Effector memory CD8-positive, alpha-beta T cell (primary cell): ENCODE data around the gene SEPTIN5.

Experiments
- ATAC-seq: fragments of 150-1000 bp; cut with Tn5 transposase; replicated peaks from 2 replicates; pipeline ENCODE4 v1.10.0; 2021; ENCODE audit warnings: mild to moderate bottlenecking, moderate library complexity
- DNase-seq, 3 experiments: peaks; one replicate each; pipeline ENCODE4 v3.0.0; 2021
- H3K27ac Mint-ChIP-seq, 2 donors: one replicate each; pipeline ENCODE4 v1.8.0; 2022; ENCODE audit warnings: mild to moderate bottlenecking in 2 of 2, mixed read lengths in 2 of 2, moderate library complexity in 2 of 2
- H3K27me3 Mint-ChIP-seq, 2 donors: one replicate each; pipeline ENCODE4 v1.8.0; 2022; ENCODE audit warnings: mixed read lengths in 2 of 2
- H3K36me3 Mint-ChIP-seq: one replicate; pipeline ENCODE4 v1.8.0; 2022; ENCODE audit warnings: mild to moderate bottlenecking, moderate library complexity, mixed read lengths; ENCODE audit not compliant: insufficient read depth
- H3K4me1 Mint-ChIP-seq, 2 donors: one replicate each; pipeline ENCODE4 v1.8.0; 2022; ENCODE audit warnings: low read depth in 2 of 2, mixed read lengths in 2 of 2
- H3K4me3 Mint-ChIP-seq, 2 donors: one replicate each; pipeline ENCODE4 v1.8.0; 2022; ENCODE audit warnings: mild to moderate bottlenecking in 2 of 2, mixed read lengths in 2 of 2, moderate library complexity in 2 of 2
- H3K9me3 Mint-ChIP-seq, 2 donors: one replicate each; pipeline ENCODE4 v1.8.0; 2022; ENCODE audit warnings: mixed read lengths in 2 of 2

SEPTIN5 gene

DNA sequence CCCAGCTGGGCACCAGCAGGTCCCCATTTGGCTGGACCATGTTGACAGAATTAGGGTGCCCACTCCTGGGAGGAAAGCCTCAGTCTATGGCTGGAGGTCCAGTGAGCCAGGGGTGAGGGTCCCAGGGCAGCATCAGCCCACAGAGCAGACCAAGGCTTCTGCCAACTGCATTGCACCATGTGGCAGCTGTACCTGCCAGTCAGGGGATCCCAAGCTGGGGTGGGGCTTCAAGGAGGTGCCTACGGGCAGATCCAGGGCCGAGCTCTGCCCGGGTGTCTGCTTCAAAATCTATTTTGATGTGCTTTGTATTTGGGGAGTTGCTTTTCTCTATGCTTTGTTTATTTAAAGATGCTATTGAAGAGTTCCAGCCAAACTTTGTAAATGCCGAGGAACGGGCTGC, 19.5 kb downstream of the SEPTIN5 start:
- no peak for DNase-seq
- Mint-ChIP-seq H3K9me3 (no peaks in the 10 kb centered on the region), H3K36me3 (no peaks in the 10 kb centered on the region), H3K4me1 (peaks cover 0 to 2% of the 10 kb centered on the region in 2 donors), H3K4me3 (no peak overlapping the region), H3K27me3 (peaks cover 0 to 19% of the 10 kb centered on the region in 2 donors), H3K27ac (no peak overlapping the region)
- no peak for ATAC-seq

DNA sequence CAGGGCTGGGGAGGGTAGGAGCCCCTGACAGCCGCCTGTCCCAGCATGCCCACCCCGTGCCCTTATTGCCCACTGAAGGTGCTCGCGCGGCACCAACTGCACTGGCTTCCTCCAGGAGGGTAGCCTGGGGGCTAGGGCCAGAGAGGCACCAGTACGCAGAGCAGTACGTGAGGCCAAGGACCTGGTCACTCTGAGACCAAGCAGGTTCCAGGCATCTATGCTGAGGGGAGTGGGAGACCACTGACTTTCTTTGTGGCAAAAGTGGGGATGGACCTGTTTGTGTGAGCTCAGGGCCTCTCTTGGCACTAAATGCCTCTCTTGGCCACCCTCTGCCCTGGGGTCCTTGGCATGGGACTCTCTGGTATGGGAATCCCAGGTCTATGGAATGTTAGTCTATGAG, 19.9 kb downstream of the SEPTIN5 start:
- DNase-seq (no peak), ATAC-seq (no peak)
- peaks cover 0 to 19% of the 10 kb centered on the region in 2 donors for H3K27me3 Mint-ChIP-seq
- H3K9me3 Mint-ChIP-seq: no peaks in the 10 kb centered on the region
- H3K27ac Mint-ChIP-seq: no peak overlapping the region
- H3K36me3 Mint-ChIP-seq: no peaks in the 10 kb centered on the region
- H3K4me1 Mint-ChIP-seq: peaks cover 0 to 2% of the 10 kb centered on the region in 2 donors
- no peak overlapping the region for H3K4me3 Mint-ChIP-seq

DNA sequence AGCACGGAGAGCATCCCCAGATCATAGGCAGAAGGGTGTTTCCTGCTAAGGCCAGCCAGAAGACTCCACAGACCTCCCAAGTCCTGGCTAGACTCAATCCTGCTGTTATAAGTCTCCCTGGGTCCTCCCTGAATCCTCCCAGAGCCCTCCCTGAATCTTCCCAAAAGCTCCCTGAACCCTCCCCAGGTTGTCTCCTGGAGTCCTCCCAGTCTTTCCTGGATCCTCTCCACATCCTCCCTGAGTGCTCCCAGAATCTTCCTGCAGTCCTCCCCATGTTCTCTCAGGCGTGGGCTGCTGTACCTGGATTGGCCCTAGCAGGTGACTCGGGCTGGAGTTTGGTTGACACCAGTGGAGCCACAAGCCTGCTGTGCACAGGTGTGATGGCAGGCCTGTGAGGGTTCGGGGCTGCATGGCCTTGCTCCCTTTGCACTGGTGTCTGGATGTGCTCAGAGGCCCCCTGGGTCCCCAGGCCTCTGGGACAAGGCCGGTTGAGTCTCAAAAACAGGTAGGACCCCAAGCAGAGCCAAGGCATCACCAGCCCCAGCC, 20.6 kb downstream of the SEPTIN5 start:
- Mint-ChIP-seq H3K4me1 (peaks cover 0 to 2% of the 10 kb centered on the region in 2 donors), H3K36me3 (no peaks in the 10 kb centered on the region), H3K4me3 (no peak overlapping the region), H3K9me3 (no peaks in the 10 kb centered on the region), H3K27ac (no peak overlapping the region), H3K27me3 (peaks cover 0 to 22% of the 10 kb centered on the region in 2 donors)
- ATAC-seq (no peak), DNase-seq (no peak)

DNA sequence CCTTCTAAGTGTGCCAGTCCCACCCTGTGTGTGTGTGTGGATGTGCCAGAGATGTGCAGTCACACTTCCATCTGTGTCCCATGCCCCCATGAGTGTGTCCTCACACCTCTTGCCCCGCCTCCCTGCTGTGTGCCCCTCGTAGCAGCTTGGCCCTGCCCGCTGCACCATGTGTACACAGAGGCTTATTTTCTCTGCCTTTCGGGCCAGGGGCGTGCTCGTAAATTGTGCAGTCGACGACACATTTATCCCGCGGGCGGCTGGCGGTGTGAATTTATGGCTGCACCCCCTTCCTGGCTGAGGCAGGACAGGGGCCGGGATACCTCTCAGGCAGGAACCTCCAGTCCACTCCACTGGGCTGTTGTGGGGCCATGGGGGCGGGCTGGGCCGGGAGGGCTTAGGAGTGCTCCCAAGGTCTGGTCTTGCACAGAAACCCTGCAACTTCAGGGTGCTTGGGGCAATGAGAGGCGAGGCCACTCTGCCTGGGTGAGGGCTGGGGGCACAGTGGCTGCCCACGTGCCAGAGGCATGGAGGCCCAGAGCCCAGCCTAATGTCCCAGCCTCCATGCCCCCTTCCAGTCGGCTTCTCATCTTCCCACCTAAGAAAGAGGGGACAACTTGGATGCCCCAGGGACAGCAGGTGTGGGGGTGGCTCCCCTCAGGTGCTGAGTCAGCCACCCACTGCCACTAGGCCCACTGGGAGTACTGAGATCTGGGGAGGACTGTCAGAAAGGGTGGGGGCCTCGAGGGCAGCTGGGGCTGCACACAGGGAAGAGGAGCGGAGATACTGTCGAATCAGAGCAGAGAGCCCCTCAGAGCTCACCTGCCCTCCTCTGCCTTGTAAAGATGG, 21.6 kb downstream of the SEPTIN5 start:
- ATAC-seq (no peak), DNase-seq (no peak)
- Mint-ChIP-seq H3K27ac (no peak overlapping the region), H3K9me3 (no peaks in the 10 kb centered on the region), H3K36me3 (no peaks in the 10 kb centered on the region), H3K4me1 (no peaks in the 10 kb centered on the region), H3K27me3 (peaks cover 0 to 19% of the 10 kb centered on the region in 2 donors), H3K4me3 (no peak overlapping the region)

DNA sequence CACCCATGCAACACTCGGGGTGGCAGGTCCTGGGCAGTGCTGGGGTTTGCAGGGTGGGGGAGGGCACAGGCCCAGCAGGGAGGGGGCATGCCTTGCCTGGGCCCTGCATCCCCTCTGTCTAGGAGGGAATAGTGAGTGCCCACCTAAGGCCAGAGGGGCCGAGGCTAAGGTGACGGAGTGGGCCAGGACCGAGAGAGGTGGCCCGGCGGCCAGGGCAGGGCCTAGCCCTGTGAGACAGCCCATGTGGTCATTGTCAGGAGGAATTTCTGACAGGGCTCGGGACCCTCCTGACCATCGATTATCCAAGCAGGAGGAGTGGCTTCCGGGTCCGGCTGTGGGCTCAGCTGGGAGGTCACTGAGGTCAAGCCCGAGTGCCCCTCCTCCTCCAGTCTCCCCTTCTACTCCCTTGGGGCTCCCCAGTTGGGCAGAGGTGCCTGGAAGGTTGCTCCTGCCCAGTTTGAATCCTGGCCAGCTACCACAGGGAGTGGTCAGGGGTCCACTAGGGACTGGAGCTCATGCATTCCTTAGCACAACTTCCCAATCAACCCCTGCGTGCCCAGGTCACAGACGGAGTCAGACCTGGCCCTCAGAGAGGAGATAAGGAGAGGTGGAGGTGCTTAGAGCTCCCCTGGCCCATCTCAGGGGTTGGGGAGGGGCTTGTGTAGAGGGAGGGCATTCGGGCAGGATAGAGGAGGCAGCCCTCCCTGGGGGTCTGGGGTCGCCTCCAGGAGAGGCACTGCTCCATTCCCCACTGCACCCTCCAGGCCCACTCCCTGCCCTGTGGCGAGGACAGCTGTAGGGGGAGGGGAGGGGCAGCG, 23.8 kb downstream of the SEPTIN5 start:
- ATAC-seq (no peak), DNase-seq (no peak)
- no peak overlapping the region for H3K27ac Mint-ChIP-seq
- H3K27me3 Mint-ChIP-seq: peaks cover 0 to 17% of the 10 kb centered on the region in 2 donors
- no peaks in the 10 kb centered on the region for H3K9me3 Mint-ChIP-seq
- H3K4me3 Mint-ChIP-seq: no peak overlapping the region
- H3K4me1 Mint-ChIP-seq: no peaks in the 10 kb centered on the region
- no peaks in the 10 kb centered on the region for H3K36me3 Mint-ChIP-seq

DNA sequence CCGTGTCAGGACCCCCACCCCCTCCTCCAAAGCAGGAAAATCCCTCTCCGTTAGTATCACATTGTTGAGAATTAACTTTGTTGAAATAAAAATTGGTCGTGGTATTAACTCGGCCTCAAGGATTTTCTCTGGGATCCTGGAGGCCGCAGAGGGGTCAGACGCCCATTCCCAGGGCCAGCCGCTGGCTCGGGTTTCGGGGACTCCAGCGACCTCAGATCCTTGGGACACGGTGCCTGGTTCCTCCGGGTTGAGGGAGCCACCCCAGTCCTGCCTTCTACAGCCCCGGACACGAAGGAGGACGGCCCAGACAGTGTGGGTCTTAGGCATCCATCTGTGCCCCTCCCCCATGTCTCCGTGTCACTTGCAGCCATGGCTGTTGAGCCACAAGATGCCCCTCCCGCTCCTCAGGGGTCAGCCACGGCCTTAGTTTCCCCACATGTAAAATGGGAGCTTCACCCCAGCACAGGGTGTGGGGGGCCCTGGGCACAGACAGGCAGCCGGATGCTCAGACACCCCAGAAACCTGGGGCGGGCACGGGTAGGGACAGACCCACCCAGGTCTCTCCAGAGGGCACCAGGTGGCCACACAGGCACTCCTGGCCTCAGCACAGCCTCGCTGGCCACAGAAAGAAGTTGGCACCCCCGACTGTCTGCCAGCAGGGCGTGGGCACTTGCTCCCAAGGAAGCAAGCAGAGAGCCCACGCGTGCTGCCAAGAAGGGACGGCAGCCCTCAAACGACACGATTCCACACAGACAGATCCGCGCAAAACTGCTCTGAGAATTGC, 24.6 kb downstream of the SEPTIN5 start:
- DNase-seq (no peak), ATAC-seq (no peak)
- no peaks in the 10 kb centered on the region for H3K9me3 Mint-ChIP-seq
- no peaks in the 10 kb centered on the region for H3K4me1 Mint-ChIP-seq
- H3K4me3 Mint-ChIP-seq: no peak overlapping the region
- H3K27me3 Mint-ChIP-seq: peaks cover 0 to 13% of the 10 kb centered on the region in 2 donors
- H3K36me3 Mint-ChIP-seq: no peaks in the 10 kb centered on the region
- H3K27ac Mint-ChIP-seq: no peak overlapping the region

DNA sequence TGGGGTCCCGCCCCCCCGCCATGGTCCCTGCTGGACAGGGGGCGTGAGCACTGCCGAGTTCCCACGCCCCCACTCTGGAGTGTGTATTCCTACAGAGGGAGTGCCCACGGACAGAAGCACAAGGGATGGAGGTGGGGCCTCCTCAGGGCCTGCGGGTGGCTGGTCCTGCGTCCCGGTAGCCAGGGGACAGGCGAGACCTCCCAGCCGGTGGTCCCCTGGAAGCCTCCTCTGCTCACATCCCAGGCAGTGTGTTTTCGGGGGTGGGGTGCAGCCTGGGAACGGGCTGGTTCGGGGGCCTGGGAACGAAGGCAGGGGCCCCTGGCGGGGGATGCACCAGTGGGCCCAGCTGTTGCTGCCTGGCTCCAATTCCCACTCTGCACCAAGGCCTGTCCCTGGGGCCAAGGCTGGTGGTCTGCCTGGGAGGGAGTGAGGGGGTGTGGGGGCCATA, 25.2 kb downstream of the SEPTIN5 start:
- H3K4me1 Mint-ChIP-seq: no peaks in the 10 kb centered on the region
- H3K4me3 Mint-ChIP-seq: no peak overlapping the region
- peaks cover 0 to 8% of the 10 kb centered on the region in 2 donors for H3K27me3 Mint-ChIP-seq
- no peak for DNase-seq
- no peaks in the 10 kb centered on the region for H3K36me3 Mint-ChIP-seq
- no peaks in the 10 kb centered on the region for H3K9me3 Mint-ChIP-seq
- H3K27ac Mint-ChIP-seq: no peak overlapping the region
- no peak for ATAC-seq

DNA sequence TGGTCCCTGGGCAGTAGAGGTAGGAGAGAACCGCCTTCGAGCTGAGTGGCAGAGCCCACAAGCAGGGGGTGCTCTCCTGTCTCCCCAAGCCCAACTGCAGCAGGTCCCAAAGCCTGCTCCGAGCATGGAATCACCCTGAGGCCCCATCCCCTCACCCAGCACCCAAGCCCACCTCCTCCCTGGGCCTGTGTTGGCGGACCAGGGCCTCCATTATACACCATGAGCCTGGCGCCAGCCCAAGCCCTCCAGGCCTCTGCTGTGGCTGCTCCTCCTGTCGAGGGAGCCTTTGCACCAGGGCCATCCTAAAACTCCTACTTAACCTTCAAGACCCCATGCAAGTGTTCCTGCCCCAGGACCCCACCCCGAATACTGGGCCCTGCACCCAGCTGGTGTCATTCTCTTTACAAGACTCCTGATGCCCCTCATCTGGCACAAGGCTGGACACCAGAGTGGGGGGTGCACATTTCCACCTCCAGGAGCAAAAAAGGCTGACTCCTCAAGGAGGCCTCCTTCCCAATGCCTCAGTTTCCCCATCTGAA, 25.7 kb downstream of the SEPTIN5 start:
- ATAC-seq: no peak
- no peaks in the 10 kb centered on the region for H3K9me3 Mint-ChIP-seq

DNA sequence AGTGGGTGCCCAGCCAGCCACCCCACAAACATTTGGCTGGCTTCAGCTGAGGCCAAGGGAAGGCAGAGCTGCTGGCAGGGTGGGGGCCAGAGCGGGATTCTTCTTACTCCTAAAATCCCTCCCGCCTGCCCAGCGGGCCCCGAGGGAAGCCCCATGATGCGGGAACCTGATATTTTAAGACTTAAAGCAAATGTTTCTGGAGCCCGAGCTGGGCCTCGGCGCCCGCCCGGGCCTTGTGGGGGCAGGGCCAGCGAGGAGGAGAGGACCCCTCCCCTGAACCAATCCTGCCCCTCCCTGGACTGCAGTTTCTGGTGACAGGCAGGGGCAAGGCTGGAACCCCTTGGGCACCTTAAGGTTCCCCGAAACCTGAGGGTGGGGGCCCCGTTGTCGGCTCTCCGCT, 26.3 kb downstream of the SEPTIN5 start:
- no peak for DNase-seq
- Mint-ChIP-seq H3K36me3 (no peaks in the 10 kb centered on the region), H3K27ac (no peak overlapping the region), H3K4me3 (no peak overlapping the region), H3K4me1 (no peaks in the 10 kb centered on the region), H3K27me3 (peaks cover 0 to 8% of the 10 kb centered on the region in 2 donors), H3K9me3 (no peaks in the 10 kb centered on the region)
- ATAC-seq: no peak

More for the DNA sequence above, 25.7 kb downstream of the SEPTIN5 start:
- H3K4me1 Mint-ChIP-seq: no peaks in the 10 kb centered on the region
- H3K4me3 Mint-ChIP-seq: no peak overlapping the region
- no peak overlapping the region for H3K27ac Mint-ChIP-seq
- no peaks in the 10 kb centered on the region for H3K36me3 Mint-ChIP-seq
- H3K27me3 Mint-ChIP-seq: peaks cover 0 to 8% of the 10 kb centered on the region in 2 donors
- DNase-seq: no peak

DNA sequence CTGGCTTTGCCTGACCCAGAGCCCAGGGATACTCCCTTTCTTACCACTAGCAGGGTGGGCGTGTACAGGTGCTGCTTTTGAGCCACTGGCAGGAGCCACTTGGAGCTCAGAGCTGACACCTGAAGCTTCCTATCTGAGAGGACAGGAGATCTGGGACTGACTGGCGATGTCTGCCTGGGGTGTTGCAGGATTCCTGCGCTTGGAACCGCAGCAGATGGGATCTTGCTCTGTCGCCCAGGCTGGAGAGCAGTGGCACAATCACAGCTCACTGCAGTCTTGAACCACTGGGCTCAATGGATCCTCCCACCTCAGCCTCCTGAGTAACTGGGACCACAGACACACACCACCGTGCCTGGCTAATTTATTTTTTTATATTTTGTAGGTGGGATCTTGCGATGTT, 26.8 kb downstream of the SEPTIN5 start:
- ATAC-seq (no peak), DNase-seq (no peak)
- peaks cover 0 to 8% of the 10 kb centered on the region in 2 donors for H3K27me3 Mint-ChIP-seq
- H3K27ac Mint-ChIP-seq: no peak overlapping the region
- H3K9me3 Mint-ChIP-seq: no peaks in the 10 kb centered on the region
- H3K4me1 Mint-ChIP-seq: no peaks in the 10 kb centered on the region
- H3K36me3 Mint-ChIP-seq: no peaks in the 10 kb centered on the region
- no peak overlapping the region for H3K4me3 Mint-ChIP-seq

DNA sequence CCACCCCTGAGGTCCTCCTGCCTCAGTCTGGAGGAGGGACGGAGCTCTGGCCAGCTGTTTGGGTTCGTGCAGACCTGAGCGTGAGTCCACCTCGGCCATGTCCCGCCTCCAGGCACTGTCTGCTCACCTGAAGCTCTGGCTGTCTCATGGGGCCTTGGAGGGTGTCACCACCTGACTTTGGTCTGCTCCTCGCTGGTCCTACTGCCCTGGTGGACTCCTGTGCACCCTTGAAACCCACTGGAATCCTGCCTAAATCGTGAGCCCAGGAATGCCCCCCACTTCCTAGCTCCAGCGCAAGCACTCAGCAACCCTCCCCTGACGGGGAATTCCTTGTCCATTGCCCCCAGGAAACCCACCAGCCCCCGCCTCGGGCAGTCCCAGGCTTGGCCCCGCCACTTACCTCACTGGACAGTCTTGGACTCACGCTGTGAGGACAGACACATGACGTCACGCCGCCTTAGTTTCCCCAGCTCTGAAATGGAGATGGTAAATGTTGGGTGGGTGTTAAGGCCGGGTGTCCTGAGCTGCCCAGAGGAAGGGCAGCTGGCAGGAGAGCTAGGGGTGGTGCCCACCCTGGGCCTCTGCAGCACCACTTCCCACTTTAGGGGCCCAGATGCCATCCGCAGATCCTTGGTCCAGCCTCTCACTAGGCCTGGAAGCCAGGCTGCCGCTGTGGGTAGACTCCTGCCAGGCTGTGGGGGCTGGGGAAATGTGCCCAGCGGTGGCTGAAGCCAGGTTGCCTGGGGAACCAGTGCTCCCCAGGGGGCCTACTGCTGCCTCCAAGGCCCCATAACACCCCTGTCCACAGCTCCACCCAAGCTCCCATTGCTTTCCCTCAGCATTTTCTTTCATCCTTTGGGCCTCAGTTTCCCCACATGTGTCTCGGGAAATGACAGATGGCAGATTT, 28.1 kb downstream of the SEPTIN5 start:
- Mint-ChIP-seq H3K4me1 (no peaks in the 10 kb centered on the region), H3K4me3 (no peak overlapping the region), H3K27me3 (peaks cover 0 to 8% of the 10 kb centered on the region in 2 donors), H3K27ac (no peak overlapping the region), H3K36me3 (no peaks in the 10 kb centered on the region), H3K9me3 (no peaks in the 10 kb centered on the region)
- ATAC-seq: no peak
- DNase-seq: no peak

DNA sequence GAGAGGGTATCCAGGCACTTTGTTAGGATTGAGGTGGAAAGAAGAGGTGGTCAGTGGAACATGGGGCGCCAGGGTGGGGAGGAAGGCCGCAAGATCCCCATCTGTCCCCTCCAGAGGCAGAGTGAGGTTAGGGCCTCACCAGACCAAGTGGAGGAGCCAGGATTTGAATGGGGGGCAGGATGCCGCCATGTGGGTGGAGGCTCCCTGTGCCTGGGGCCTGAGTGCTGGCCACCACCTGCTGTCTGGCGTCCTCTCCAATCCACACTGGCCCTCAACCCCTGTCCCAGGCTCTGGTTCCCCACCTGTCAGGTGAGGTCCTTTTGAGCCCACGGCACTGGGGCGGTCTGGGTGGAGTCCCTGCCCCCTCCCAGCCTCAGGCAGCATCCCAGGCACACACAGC, 28.8 kb downstream of the SEPTIN5 start:
- Mint-ChIP-seq H3K4me3 (no peak overlapping the region), H3K27me3 (peaks cover 0 to 8% of the 10 kb centered on the region in 2 donors), H3K4me1 (no peaks in the 10 kb centered on the region), H3K27ac (no peak overlapping the region), H3K36me3 (no peaks in the 10 kb centered on the region), H3K9me3 (no peaks in the 10 kb centered on the region)
- ATAC-seq (no peak), DNase-seq (no peak)
